Frontal cortex (tissue), 4 donors: ENCODE data around the gene OR4K15. TPM values are rescaled to one million over a fixed set of nuclear protein-coding genes. Genes with fewer than 3 reads are reported as not detected.
"Not testable (repeated sequence)": the region's sequence is repeated elsewhere in the genome, so short reads cannot be mapped to it uniquely, and the experiment has no call there.

ENCODE experiments used
- DNase-seq, 2 donors: peaks; one replicate each; pipeline ENCODE4 v3.0.0; 2012; ENCODE audit warnings: low spot score in 2 of 2
- FAIRE-seq: peaks from 2 replicates; lab custom pipeline; 2012; peaks lifted over from hg19 to GRCh38; lab: Jason Lieb, UNC
- total RNA-seq: library from RNA; depleted of rRNA; stranded (reverse); fragments of >200 nt; gene quantifications from one replicate; pipeline ENCODE4 v1.2.3, GENCODE V29; 2014
- donor health status: control.
- donor health status: control.
- donor health status: control.

OR4K15 gene, protein sequence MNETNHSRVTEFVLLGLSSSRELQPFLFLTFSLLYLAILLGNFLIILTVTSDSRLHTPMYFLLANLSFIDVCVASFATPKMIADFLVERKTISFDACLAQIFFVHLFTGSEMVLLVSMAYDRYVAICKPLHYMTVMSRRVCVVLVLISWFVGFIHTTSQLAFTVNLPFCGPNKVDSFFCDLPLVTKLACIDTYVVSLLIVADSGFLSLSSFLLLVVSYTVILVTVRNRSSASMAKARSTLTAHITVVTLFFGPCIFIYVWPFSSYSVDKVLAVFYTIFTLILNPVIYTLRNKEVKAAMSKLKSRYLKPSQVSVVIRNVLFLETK
- total RNA-seq = not detected

DNA sequence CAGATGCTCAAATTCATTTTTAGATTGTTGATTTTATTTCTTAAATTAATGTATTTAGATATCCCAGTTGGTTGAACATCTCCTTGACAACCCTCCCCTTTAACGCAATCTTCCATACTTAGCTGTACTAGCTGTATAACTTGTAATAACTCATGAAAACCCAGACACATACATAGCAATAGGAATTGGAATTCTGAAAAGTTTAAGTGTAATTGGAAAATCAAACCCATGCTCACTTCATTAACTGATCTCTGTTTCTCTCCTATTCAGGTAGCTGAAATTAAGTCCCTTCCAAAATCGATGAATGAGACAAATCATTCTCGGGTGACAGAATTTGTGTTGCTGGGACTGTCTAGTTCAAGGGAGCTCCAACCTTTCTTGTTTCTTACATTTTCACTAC is at the start of gene OR4K15:
TSS of gene OR4K15 (plus strand) at position 301 of the 400 bp plus-strand sequence. CDS start at position 301, 0 bp downstream.
- FAIRE-seq (no peak), DNase-seq (no peak)

DNA sequence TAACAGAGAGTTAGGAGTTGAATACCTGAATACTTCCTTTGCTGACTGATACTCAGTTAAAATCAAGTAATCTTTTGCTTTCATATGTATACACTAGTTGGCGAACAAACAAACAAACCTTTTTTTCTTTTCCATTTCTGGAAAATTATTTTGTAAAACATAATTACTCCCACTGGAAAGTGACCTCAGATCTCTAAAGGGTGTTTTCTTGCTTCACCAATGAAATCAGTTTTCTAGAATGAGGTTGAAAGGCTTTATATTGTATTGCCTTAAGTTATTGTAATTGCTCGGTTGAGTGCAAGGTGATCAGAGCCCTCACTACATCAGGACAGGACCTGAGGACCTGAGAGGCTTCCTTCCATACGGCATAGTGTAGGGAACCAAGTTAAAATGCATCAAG is 44.8 kb upstream of the OR4K15 start, which contains the start of gene OR4K1:
TSS of gene OR4K1 (plus strand) at position 301 of the 400 bp plus-strand sequence. CDS start 4,750 bp downstream, outside the sequence.
- FAIRE-seq (no peak), DNase-seq (no peak)

DNA sequence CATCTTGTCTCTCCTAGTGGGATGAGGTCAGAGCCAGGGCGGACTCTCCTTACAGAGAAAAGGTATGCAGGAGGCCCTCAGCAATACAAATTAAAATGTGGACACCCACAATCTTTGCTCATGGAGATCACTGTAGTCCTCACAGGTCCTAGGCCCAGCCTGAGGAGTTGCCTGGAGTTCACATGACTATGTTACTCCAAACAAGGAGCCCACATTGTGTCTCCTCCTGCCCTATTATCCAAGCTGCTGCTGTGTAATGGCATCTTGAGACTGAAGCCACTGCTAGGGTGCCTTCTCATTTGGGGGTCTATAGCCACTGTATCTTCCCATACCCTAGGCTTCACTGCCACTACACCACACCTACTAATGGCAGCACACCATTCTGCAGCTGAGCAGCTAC is 33.7 kb upstream of the OR4K15 start:
- DNase-seq = no peak
- no peak for FAIRE-seq

DNA sequence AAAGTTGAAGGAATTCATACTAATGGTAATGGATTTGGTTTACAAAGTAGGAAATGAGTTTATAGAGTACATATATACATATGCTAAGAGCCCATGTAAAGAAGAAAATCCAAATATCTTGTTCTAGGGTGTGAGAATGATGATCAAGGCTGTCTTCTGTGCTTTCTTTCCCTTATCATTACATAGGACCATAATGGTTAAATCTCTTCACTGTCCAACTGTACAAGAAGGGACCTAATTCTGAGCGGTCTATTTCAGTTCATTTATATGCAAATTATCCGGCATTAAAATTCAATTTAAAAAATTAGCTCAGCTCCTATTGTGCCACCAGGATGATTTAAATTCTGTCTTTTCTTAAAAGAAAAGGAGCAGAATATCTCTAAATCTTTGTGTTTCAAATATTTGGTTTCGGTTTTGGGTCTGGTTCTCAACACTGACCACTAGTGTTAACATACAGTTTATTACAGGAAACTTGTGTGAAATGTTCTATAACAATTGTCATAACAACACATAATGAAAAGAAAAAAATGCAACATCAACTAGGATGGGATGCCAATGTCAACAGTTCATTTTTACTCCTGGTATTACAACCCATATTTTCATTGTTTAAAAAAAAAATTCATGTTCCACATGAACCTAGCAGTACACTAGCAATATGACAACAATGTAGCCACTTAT is 27.8 kb upstream of the OR4K15 start:
- no peak for FAIRE-seq

DNA sequence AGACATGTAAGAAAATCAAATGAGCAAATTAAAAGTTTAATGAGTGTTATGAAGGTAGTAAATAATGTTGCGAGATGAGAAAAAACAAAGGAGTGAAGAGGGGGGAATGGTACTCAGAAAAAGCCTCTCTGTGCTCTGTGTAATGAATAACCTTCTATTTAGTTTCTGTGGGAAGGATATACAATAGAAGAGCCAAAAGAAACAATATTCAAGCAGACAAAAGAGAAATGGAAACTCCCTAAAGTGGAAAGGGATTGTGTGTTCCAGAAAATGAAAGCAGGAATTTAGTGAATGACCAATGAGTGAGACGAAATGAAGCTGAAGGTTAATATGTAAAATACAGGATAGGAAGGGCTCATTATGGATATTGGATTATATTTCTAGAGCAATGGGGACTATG is 26.2 kb upstream of the OR4K15 start:
- FAIRE-seq (no peak), DNase-seq (no peak)

More for the DNA sequence above, 27.8 kb upstream of the OR4K15 start:
- no peak for DNase-seq

DNA sequence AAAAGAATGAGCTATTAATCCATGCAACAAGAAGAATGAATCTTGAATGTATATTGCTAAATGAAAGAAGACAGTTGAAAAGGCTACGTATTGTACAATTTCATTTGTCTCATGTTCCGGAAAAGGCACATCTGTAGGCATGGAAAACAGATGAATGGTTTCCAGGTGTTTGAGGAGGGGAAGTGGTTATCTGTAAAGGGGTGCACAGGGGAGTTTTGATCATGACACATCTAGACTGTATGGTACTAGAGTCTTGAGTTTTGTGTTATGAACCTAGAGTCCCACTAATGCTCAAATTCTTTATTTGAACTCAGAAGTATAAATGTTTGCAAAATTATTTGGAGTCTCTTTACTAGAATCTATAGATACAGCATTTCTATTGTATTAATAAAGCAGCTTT is 5.7 kb upstream of the OR4K15 start:
- not testable (repeated sequence) for FAIRE-seq, DNase-seq

DNA sequence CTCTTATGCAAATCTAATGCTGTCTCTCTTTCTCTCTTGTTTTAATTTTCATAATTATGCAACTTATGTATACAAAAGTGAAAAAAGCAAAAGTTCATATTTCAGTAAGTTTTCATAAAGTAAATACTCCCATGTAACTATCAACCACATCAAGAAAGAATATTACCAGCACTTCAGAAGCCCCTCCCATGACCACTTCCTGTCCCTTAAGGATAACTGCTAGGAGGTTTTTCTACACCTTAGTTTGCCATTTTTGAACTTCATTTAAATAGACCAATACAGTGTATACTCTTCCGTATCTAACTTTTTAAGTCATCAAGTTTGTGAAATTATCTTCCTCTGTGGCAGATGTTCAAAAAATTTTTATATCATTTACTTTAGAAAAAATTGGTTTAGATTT is 547 bp upstream of the OR4K15 start:
- DNase-seq (no peak), FAIRE-seq (no peak)

DNA sequence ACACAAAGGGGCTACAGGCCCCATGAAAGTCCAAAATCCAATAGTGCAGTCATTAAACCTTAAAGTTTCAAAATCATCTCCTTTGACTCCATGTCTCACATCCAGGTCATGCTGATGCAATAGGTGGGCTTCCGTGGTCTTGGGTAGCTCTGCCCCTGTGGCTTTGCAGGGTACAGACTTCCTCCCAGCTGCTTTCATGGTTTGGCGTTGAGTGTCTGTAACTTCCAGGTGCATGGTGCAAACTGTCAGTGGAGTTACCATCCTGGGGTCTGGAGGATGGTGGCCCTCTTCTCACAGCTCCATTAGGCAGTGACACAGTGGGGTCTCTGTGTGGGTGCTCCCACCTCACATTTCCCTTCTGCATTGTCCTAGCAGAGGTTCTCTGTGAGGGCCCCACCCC is 18.0 kb downstream of the OR4K15 start:
- FAIRE-seq (no peak), DNase-seq (no peak)

DNA sequence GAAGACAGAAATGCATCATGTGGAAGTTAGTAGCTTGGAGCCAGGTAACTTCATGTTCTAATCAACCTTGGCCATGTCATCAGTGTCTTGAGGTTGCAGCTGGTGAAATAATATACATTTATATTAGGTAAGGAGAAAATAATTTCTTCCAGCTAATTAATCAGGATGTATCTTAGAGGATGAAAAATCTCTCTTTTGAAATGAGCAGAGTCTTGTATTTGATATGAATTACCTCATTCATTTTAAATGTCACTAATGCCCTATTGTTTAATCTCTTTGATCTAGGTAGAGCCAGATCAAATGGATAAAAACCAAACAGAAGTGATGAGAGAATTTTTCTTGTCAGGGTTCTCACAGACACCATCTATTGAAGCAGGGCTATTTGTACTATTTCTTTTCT is 26.5 kb downstream of the OR4K15 start, which contains the start of gene OR4Q2:
TSS of gene OR4Q2 (plus strand) at position 301 of the 400 bp plus-strand sequence.
- FAIRE-seq (no peak), DNase-seq (no peak)

DNA sequence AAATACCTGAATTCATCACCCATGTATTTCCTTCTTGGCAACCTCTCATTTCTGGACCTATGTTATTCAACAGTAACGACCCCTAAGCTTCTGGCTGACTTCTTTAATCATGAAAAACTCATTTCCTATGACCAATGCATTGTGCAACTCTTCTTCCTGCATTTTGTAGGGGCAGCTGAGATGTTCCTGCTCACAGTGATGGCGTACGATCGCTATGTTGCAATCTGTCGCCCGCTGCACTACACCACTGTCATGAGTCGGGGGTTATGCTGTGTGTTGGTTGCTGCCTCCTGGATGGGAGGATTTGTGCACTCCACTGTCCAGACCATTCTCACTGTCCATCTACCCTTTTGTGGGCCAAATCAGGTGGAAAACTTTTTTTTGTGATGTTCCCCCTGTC is 26.9 kb downstream of the OR4K15 start:
- DNase-seq (no peak), FAIRE-seq (no peak)

DNA sequence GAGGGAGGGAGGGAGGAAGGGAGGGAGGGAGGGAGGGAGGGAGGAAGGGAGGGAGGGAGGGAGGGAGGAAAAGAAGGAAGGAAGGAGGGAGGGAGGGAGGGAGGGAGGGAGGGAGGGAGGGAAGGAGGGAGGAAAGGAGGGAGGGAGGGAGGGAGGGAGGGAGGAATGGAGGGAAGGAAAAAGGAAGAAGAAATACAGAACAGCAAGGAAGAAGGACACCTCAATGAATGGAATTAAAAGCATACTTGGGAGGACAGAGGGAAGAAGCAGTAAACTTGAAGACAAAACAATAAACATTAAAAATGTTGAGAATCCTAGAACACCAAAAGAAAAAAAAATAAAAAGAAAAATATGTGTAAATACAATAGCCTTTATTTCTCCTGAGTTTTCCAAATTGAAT is 32.8 kb downstream of the OR4K15 start:
- no peak for DNase-seq
- FAIRE-seq = no peak

DNA sequence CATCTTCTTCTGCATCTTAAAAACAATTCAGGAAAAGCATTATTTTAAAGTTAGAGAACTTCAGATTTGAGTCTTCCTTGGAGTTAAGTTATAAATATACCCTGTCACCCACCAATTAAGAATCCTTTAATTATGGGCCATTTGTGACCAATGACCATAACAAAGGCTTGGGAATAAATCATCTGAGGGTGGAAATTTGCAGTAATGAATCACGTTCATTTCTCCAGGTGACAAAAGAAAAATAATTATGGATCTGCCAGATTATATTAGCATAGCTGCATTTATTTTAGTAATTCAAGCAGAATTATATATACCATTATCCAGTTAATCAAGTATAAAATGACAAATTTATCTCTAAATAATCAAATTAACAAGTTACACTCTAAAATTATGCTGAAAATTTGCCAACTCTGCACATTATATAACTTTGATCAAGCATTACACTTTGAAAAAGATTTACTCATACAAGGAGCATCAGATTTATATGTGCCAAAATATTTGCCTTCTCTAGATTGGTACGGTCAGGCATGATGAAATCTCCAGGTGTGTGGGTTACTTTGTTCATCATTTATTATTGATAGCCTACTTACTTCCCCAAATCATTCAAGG is 44.0 kb downstream of the OR4K15 start, which contains the start of gene OR4K14:
TSS of gene OR4K14 (minus strand) at position 51 of the 609 bp plus-strand sequence. CDS start 4,114 bp downstream, outside the sequence.
- DNase-seq (no peak), FAIRE-seq (no peak)

Other genes starting within 250 kb of the OR4K15 start
- not detected for gene OR4Q3, start 232.0 kb upstream of the OR4K15 start, total RNA-seq
- gene OR4M1, start 202.1 kb upstream of the OR4K15 start, total RNA-seq = not detected
- gene OR4N2, start 171.8 kb upstream of the OR4K15 start, total RNA-seq = not detected
- not detected for gene OR4K2, start 100.4 kb upstream of the OR4K15 start, total RNA-seq
- gene OR4K5, start 55.0 kb upstream of the OR4K15 start, total RNA-seq = not detected
- not detected for gene OR4K1, start 44.7 kb upstream of the OR4K15 start, total RNA-seq
- not detected for gene OR4Q2, start 26.6 kb downstream of the OR4K15 start, total RNA-seq
- not detected for gene OR4K14, start 43.7 kb downstream of the OR4K15 start, total RNA-seq
- not detected for gene OR4K13, start 60.4 kb downstream of the OR4K15 start, total RNA-seq
- not detected for gene OR4L1, start 84.5 kb downstream of the OR4K15 start, total RNA-seq
- not detected for gene OR4K17, start 135.1 kb downstream of the OR4K15 start, total RNA-seq
- not detected for gene OR4N5, start 163.2 kb downstream of the OR4K15 start, total RNA-seq
- not detected for gene OR11G2, start 215.3 kb downstream of the OR4K15 start, total RNA-seq
- gene OR11H6, start 248.1 kb downstream of the OR4K15 start, total RNA-seq = not detected